ENCODE data around the gene N4BP2L2.

N4BP2L2 gene

GRCh38 chr13:32455594-32455903 lies 83.0 kb downstream of the N4BP2L2 start:
- DNase-seq = no peak

GRCh38 chr13:32454886-32455593 lies 83.6 kb downstream of the N4BP2L2 start:
- DNase-seq = no peak

GRCh38 chr13:32453981-32454380 lies 84.6 kb downstream of the N4BP2L2 start:
- no peak for DNase-seq

GRCh38 chr13:32448972-32449371 lies 89.6 kb downstream of the N4BP2L2 start:
- no peak for DNase-seq

- no peak for DNase-seq
Measured at GRCh38 chr13:32447894-32448623, 90.5 kb downstream of the N4BP2L2 start.

GRCh38 chr13:32446773-32447465 lies 91.7 kb downstream of the N4BP2L2 start:
- no peak for DNase-seq

GRCh38 chr13:32446220-32446619 lies 92.4 kb downstream of the N4BP2L2 start:
- no peak for DNase-seq

- DNase-seq = no peak
Measured at GRCh38 chr13:32445461-32445860, 93.1 kb downstream of the N4BP2L2 start.

GRCh38 chr13:32443111-32443510 lies 95.5 kb downstream of the N4BP2L2 start:
- DNase-seq = peak in 1 of 2 experiments; percentile 18

GRCh38 chr13:32438871-32439270 lies 99.7 kb downstream of the N4BP2L2 start:
- no peak for DNase-seq

- DNase-seq = no peak
Measured at GRCh38 chr13:32432856-32433255, 105.7 kb downstream of the N4BP2L2 start.

- DNase-seq = no peak
Measured at GRCh38 chr13:32431361-32431760, 107.2 kb downstream of the N4BP2L2 start.

- no peak for DNase-seq
Measured at GRCh38 chr13:32430018-32430747, 108.4 kb downstream of the N4BP2L2 start.

- DNase-seq = no peak
Measured at GRCh38 chr13:32429433-32429909, 109.1 kb downstream of the N4BP2L2 start.

GRCh38 chr13:32428581-32429432 lies 109.8 kb downstream of the N4BP2L2 start:
- DNase-seq = no peak

- DNase-seq = peak; percentile 80 to 91
Measured at GRCh38 chr13:32427852-32428580, 110.6 kb downstream of the N4BP2L2 start, which contains the start of gene N4BP2L1. Gene N4BP2L1, minus strand, starts transcription at chr13:32428130. Its CDS starts 48 bp downstream, at chr13:32428082.

- DNase-seq = peak; percentile 48 to 56
Measured at GRCh38 chr13:32426990-32427851, 111.4 kb downstream of the N4BP2L2 start.

- DNase-seq = peak; percentile 20 to 30
Measured at GRCh38 chr13:32426191-32426989, 112.2 kb downstream of the N4BP2L2 start.

GRCh38 chr13:32425158-32425557 lies 113.4 kb downstream of the N4BP2L2 start:
- DNase-seq = no peak
